ENCODE results near the gene TXNDC12.
A peak's percentile ranks its signal among the peaks of the same experiment; 100 is the strongest.

TXNDC12 gene

GRCh38 chr1:52022133-52022532 lies 32.9 kb downstream of the TXNDC12 start:
- TF ChIP-seq ZBTB7A (IDR thresholded peaks at IDR 0.05; ENCODE audit: low read depth) (no peak), EGR1 (IDR thresholded peaks at IDR 0.05) (no peak), TEAD4 (IDR thresholded peaks at IDR 0.05) (no peak), NFIC (IDR thresholded peaks at IDR 0.05) (no peak), YY1 (IDR thresholded peaks at IDR 0.05; ENCODE audit: low read depth) (no peak)

- no peak for TF ChIP-seq TAF1 (IDR thresholded peaks at IDR 0.05; ENCODE audit: low read depth)
- no peak for TF ChIP-seq TEAD4 (IDR thresholded peaks at IDR 0.05)
- no peak for TF ChIP-seq USF1 (IDR thresholded peaks at IDR 0.05)
- no peak for TF ChIP-seq FOXM1 (IDR thresholded peaks at IDR 0.05; ENCODE audit: borderline replicate concordance, low read depth)
- TF ChIP-seq CREB1 (IDR thresholded peaks at IDR 0.05; ENCODE audit: low read depth), result no peak
- TF ChIP-seq EP300 (IDR thresholded peaks at IDR 0.05; ENCODE audit: borderline replicate concordance), result no peak
- TF ChIP-seq CEBPB (IDR thresholded peaks at IDR 0.05), result no peak
- no peak for TF ChIP-seq RAD21 (IDR thresholded peaks at IDR 0.05; ENCODE audit: low read depth)
- TF ChIP-seq NFIC (IDR thresholded peaks at IDR 0.05), result no peak
- no peak for TF ChIP-seq EGR1 (IDR thresholded peaks at IDR 0.05)
Observed at GRCh38 chr1:52008071-52008809, 46.8 kb downstream of the TXNDC12 start.

GRCh38 chr1:52007215-52008002 lies 47.6 kb downstream of the TXNDC12 start:
- TF ChIP-seq CEBPB (IDR thresholded peaks at IDR 0.05) (no peak), FOXM1 (IDR thresholded peaks at IDR 0.05; ENCODE audit: borderline replicate concordance, low read depth) (no peak), EGR1 (IDR thresholded peaks at IDR 0.05) (no peak), TEAD4 (IDR thresholded peaks at IDR 0.05) (no peak), USF1 (IDR thresholded peaks at IDR 0.05) (no peak), EP300 (IDR thresholded peaks at IDR 0.05; ENCODE audit: borderline replicate concordance) (no peak), TAF1 (IDR thresholded peaks at IDR 0.05; ENCODE audit: low read depth) (no peak), CREB1 (IDR thresholded peaks at IDR 0.05; ENCODE audit: low read depth) (no peak)

- TF ChIP-seq YY1 (IDR thresholded peaks at IDR 0.05; ENCODE audit: low read depth) (no peak), TCF12 (IDR thresholded peaks at IDR 0.05; ENCODE audit: low read depth) (no peak), ZBTB7A (IDR thresholded peaks at IDR 0.05; ENCODE audit: low read depth) (no peak), CREB1 (IDR thresholded peaks at IDR 0.05; ENCODE audit: low read depth) (no peak), TAF1 (IDR thresholded peaks at IDR 0.05; ENCODE audit: low read depth) (no peak), TEAD4 (IDR thresholded peaks at IDR 0.05) (no peak), MAX (IDR thresholded peaks at IDR 0.05) (no peak), REST (IDR thresholded peaks at IDR 0.05; ENCODE audit: low read depth) (no peak), NFIC (IDR thresholded peaks at IDR 0.05) (no peak)
Observed at GRCh38 chr1:52003877-52004276, 51.1 kb downstream of the TXNDC12 start.

GRCh38 chr1:52002038-52002917 lies 52.7 kb downstream of the TXNDC12 start:
- TF ChIP-seq REST (IDR thresholded peaks at IDR 0.05; ENCODE audit: low read depth) (peak; percentile 86), USF1 (IDR thresholded peaks at IDR 0.05) (no peak), TCF12 (IDR thresholded peaks at IDR 0.05; ENCODE audit: low read depth) (0 out of 2 replicates have a peak, but pooled peaks have one; percentile 27), CEBPB (IDR thresholded peaks at IDR 0.05) (peak; percentile 44; the same call in 1 of the 2 replicates), RAD21 (IDR thresholded peaks at IDR 0.05; ENCODE audit: low read depth) (peak; percentile 99), YY1 (IDR thresholded peaks at IDR 0.05; ENCODE audit: low read depth) (no peak)
